ENCODE data around the gene WDR33. TPM values are rescaled to one million over a fixed set of nuclear protein-coding genes. Genes with fewer than 3 reads are reported as not detected.

WDR33 gene
- total and polyA plus RNA-seq, 10 of the 15 experiments (the other 5 are each of a cell fraction or from before 2014, with no cell fraction given): 29.2 to 73.8 (median 45.6) TPM

DNA sequence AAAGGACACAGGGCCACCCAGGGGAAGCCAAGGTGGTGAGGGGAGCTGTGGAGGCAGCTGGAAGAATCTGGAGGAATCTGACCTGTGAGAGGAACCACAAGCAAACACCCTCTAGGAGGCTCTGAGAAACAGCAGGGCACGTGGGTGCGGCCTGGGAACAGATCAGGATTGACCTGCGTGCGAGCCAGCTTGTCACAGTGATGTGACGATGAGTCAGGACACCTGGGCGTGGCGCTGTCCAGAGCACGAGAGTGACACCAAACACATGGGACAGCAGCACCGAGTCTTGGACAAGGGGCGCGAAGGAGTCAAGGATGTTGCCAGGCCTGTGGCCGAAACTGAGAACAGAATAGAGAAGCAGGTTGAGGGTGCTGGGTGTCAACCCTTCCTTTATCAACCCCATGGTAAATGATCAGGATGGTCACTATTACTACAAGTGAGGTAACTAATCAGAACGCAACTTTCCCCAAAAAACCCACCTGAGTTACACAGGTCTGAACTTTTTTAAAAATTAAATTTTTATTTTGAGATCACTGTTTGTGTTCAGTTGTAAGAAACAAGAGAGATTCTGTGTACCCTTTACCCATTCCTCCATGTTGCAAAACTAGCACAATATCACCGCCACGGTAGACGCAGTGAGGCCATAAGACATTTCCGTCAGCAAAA lies 110.3 kb downstream of the WDR33 start (continued):
- TF ChIP-seq, protein P1, sequence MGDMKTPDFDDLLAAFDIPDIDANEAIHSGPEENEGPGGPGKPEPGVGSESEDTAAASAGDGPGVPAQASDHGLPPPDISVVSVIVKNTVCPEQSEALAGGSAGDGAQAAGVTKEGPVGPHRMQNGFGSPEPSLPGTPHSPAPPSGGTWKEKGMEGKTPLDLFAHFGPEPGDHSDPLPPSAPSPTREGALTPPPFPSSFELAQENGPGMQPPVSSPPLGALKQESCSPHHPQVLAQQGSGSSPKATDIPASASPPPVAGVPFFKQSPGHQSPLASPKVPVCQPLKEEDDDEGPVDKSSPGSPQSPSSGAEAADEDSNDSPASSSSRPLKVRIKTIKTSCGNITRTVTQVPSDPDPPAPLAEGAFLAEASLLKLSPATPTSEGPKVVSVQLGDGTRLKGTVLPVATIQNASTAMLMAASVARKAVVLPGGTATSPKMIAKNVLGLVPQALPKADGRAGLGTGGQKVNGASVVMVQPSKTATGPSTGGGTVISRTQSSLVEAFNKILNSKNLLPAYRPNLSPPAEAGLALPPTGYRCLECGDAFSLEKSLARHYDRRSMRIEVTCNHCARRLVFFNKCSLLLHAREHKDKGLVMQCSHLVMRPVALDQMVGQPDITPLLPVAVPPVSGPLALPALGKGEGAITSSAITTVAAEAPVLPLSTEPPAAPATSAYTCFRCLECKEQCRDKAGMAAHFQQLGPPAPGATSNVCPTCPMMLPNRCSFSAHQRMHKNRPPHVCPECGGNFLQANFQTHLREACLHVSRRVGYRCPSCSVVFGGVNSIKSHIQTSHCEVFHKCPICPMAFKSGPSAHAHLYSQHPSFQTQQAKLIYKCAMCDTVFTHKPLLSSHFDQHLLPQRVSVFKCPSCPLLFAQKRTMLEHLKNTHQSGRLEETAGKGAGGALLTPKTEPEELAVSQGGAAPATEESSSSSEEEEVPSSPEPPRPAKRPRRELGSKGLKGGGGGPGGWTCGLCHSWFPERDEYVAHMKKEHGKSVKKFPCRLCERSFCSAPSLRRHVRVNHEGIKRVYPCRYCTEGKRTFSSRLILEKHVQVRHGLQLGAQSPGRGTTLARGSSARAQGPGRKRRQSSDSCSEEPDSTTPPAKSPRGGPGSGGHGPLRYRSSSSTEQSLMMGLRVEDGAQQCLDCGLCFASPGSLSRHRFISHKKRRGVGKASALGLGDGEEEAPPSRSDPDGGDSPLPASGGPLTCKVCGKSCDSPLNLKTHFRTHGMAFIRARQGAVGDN (IDR thresholded peaks at IDR 0.05): peak; percentile 77; the same call in 1 of the 2 replicates
- no peak for TF ChIP-seq MYC (IDR thresholded peaks at IDR 0.05; ENCODE audit: insufficient read depth, insufficient read length, insufficient replicate concordance, low read length, severe bottlenecking)
- no peak for TF ChIP-seq GABPA (IDR thresholded peaks at IDR 0.05; ENCODE audit: low read depth)
- peak; percentile 66 for TF ChIP-seq NR2F1 (conservative IDR thresholded peaks at IDR 0.05)
- TF ChIP-seq, protein P2, sequence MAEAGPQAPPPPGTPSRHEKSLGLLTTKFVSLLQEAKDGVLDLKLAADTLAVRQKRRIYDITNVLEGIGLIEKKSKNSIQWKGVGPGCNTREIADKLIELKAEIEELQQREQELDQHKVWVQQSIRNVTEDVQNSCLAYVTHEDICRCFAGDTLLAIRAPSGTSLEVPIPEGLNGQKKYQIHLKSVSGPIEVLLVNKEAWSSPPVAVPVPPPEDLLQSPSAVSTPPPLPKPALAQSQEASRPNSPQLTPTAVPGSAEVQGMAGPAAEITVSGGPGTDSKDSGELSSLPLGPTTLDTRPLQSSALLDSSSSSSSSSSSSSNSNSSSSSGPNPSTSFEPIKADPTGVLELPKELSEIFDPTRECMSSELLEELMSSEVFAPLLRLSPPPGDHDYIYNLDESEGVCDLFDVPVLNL (IDR thresholded peaks at IDR 0.05; ENCODE audit: low read depth, low read length): 0 out of 2 replicates have a peak, but pooled peaks have one; percentile 42
- TF ChIP-seq MEF2B (IDR thresholded peaks at IDR 0.05; ENCODE audit: partially characterized antibody, poor library complexity, severe bottlenecking): peak; percentile 52
- peak; percentile 90 for TF ChIP-seq EED (IDR thresholded peaks at IDR 0.05; ENCODE audit: low read depth)
- TF ChIP-seq, protein P3, sequence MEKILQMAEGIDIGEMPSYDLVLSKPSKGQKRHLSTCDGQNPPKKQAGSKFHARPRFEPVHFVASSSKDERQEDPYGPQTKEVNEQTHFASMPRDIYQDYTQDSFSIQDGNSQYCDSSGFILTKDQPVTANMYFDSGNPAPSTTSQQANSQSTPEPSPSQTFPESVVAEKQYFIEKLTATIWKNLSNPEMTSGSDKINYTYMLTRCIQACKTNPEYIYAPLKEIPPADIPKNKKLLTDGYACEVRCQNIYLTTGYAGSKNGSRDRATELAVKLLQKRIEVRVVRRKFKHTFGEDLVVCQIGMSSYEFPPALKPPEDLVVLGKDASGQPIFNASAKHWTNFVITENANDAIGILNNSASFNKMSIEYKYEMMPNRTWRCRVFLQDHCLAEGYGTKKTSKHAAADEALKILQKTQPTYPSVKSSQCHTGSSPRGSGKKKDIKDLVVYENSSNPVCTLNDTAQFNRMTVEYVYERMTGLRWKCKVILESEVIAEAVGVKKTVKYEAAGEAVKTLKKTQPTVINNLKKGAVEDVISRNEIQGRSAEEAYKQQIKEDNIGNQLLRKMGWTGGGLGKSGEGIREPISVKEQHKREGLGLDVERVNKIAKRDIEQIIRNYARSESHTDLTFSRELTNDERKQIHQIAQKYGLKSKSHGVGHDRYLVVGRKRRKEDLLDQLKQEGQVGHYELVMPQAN (conservative IDR thresholded peaks at IDR 0.05): no peak
- TF ChIP-seq, protein P4, sequence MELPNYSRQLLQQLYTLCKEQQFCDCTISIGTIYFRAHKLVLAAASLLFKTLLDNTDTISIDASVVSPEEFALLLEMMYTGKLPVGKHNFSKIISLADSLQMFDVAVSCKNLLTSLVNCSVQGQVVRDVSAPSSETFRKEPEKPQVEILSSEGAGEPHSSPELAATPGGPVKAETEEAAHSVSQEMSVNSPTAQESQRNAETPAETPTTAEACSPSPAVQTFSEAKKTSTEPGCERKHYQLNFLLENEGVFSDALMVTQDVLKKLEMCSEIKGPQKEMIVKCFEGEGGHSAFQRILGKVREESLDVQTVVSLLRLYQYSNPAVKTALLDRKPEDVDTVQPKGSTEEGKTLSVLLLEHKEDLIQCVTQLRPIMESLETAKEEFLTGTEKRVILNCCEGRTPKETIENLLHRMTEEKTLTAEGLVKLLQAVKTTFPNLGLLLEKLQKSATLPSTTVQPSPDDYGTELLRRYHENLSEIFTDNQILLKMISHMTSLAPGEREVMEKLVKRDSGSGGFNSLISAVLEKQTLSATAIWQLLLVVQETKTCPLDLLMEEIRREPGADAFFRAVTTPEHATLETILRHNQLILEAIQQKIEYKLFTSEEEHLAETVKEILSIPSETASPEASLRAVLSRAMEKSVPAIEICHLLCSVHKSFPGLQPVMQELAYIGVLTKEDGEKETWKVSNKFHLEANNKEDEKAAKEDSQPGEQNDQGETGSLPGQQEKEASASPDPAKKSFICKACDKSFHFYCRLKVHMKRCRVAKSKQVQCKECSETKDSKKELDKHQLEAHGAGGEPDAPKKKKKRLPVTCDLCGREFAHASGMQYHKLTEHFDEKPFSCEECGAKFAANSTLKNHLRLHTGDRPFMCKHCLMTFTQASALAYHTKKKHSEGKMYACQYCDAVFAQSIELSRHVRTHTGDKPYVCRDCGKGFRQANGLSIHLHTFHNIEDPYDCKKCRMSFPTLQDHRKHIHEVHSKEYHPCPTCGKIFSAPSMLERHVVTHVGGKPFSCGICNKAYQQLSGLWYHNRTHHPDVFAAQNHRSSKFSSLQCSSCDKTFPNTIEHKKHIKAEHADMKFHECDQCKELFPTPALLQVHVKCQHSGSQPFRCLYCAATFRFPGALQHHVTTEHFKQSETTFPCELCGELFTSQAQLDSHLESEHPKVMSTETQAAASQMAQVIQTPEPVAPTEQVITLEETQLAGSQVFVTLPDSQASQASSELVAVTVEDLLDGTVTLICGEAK (IDR thresholded peaks at IDR 0.05; ENCODE audit: borderline replicate concordance): no peak; the same call in 1 of the 2 replicates
- TF ChIP-seq ASH2L (IDR thresholded peaks at IDR 0.05; ENCODE audit: borderline replicate concordance, low read depth): no peak
- no peak for TF ChIP-seq SIX5 (IDR thresholded peaks at IDR 0.05; ENCODE audit: low read depth, low read length, severe bottlenecking)
- TF ChIP-seq, protein P5, sequence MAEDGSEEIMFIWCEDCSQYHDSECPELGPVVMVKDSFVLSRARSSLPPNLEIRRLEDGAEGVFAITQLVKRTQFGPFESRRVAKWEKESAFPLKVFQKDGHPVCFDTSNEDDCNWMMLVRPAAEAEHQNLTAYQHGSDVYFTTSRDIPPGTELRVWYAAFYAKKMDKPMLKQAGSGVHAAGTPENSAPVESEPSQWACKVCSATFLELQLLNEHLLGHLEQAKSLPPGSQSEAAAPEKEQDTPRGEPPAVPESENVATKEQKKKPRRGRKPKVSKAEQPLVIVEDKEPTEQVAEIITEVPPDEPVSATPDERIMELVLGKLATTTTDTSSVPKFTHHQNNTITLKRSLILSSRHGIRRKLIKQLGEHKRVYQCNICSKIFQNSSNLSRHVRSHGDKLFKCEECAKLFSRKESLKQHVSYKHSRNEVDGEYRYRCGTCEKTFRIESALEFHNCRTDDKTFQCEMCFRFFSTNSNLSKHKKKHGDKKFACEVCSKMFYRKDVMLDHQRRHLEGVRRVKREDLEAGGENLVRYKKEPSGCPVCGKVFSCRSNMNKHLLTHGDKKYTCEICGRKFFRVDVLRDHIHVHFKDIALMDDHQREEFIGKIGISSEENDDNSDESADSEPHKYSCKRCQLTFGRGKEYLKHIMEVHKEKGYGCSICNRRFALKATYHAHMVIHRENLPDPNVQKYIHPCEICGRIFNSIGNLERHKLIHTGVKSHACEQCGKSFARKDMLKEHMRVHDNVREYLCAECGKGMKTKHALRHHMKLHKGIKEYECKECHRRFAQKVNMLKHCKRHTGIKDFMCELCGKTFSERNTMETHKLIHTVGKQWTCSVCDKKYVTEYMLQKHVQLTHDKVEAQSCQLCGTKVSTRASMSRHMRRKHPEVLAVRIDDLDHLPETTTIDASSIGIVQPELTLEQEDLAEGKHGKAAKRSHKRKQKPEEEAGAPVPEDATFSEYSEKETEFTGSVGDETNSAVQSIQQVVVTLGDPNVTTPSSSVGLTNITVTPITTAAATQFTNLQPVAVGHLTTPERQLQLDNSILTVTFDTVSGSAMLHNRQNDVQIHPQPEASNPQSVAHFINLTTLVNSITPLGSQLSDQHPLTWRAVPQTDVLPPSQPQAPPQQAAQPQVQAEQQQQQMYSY (CRISPR knock-in tag; IDR thresholded peaks at IDR 0.05): no peak
- no peak for TF ChIP-seq NR2C1 (IDR thresholded peaks at IDR 0.05)
